GF-D8 (cell line): Measurements from ENCODE around the gene JSRP1.

Experiments used
- DNase-seq: peaks from one replicate; lab custom pipeline; 2025; lab: John Stamatoyannopoulos, UW

The JSRP1 gene

DNA sequence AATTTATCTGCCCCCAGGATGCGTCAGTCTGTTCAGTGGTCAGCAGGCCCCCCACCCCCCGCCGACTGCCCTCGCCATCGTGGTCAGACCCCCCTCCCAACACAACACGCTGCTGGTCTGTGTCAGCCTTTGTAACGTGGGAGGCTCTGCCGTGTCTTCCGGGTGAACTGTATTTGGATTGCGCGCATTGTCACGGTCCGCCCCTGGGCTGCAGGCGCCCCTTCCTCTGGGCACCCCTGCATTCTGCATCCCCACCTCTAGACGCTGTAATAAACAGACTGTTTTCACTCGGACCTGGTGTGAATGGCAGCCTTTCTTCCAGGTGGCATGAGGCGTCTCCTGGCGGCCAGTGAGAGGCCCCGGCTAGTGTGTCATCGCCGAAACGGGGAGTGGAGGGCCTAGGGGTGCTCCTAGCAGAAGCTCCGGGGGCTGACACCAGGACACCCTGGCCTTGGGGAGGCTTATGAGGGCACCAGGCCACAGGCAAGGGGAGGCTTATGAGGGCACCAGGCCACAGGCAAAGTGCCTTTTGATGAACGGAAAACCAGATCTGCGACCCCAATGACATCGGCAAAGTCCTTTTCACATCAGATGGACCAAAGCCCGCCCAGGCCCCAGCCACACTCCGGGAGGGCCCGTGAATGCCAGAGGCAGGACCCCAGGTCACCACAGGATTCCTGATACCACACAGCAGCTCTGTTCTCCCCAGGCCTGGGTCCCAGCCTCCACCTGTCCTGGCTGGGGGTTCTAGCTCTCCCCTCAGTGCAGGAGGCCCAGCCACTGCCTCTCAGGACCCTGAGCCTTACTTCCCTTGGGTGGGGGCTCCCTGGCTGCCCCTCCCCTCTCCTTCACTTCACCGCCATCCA, 23.7 kb downstream of the JSRP1 start:
- no peak for DNase-seq

DNA sequence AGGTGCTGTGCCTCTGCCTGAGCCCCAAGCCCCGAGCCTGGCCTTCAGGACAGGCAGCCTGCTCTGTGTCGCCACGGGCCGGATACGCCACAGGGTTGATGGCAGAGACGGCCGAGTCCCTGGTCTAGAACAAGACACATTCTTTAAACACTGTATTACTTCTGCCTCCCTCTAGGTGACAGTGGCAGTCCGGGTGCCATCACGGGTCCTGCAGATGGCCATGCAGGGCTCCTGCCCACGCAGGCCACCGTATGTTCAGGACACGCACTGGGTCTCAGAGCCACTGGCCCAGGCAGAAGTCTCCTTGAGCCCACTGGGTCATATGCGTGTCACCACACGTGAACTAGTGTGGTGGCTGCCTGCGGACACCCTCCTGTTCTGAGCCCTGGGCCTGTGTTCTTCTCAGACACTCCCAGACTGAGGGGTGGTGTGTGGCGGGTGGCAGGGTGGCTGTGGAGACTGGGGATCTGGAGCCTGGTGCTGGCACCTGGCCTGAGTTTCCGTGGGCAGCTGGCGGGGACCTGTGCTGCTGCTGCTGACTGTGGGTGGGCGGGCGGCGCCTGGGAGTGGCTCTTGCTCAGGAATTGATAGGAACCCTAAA, 24.5 kb downstream of the JSRP1 start:
- DNase-seq, result no peak

DNA sequence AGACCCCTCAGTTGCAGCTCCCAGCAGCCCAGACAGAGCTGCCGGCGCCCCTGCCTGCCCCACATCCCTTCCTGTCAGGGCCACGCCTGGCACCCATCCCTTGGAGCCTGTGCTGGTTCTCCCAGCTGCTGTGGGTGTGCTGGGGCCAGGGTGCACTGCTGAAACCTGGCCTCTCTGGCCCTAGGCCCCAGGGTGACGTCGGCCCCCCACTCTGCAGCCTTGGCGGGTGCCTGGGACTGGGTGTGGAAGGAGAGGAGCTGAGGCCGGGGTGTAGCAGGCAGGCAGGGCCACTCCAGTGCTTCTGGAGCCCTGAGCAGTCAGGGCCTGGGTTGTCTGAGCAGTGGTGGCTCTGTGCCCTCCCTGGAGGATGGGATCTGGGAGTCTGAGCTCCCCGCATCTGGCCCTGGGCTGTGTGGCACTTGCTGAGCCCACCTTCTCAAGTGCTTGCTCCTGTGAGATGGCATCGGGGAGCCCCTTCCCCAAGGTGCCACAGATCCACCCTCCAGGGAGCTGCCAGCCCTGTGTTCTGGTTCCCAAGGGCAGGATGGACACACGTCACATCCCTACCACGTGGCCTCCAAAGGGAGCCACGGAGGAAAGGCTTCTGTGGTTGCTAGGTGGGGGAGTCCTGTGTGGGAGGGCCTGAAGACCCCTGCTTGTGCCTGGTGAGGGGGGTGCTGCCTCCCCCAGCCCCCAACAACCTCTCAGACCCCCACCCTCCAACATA, 25.2 kb downstream of the JSRP1 start:
- DNase-seq, result no peak

DNA sequence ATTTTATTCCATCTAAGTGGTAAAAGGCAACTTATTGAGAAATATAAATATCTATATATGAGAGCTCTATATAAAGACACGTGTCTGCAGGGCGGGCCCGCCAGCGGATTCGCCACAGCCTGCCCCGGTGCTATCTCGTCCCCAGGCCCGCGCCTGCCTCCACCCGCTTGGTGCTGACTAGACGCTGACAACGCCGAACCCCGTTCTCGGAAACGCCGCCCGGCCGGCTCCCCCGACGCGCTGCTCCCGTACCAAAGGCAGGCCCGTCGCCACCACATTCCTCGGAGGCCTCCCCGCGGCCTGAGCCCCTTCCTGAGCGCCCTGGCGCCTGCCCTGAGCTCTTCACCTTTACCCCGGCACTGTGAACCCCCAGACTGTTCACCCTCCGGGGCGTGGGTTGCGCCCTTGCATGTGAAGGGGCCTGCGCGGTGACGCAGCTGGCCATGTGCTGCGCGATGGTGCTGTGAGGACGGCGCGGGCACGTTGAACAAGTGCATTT, 26.1 kb downstream of the JSRP1 start:
- DNase-seq, result no peak

DNA sequence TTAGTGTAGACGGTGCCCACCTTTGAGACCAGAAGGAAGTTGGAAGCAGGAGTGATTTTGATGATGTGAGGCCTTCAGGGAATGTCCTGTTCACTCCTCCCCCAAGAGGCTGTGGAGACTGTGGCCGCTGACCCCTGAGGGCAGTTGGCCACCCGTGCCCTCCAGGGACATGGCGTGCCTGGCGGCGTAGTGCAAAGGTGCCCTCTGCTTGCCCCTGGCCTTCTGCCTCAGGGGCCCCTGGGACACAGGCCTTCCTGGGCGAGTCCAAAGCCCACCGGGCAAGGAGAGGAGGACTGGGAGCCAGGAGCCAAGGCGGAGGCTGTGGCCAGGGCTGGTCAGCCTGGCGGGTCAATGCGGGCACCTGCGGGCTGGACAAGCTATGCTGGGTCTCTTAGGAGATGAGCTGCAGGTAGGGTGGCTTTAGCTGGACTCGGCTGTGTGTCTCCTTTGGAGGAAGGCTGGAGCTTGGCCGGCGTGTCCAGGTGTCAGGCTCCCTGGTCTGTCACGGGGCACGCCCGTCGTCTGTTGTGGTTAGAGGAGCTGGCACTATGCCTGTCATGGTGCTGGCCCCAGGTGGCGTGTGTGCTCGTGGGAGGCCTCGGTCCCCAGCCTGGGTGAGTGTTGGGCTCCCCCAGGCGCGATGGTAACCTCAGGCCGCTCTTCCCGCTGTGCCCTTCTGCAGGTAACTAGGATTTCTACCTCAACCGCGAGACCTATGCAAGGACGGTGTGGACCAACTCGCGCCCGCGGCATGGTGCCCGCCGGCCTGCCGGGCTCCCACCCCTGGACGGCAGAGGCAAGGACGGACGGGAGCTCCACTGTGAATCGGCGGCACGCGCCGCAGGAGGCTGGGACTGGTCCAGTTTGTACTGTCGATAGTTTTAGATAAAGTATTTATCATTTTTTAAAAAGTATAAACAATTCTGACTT, 26.8 kb downstream of the JSRP1 start:
- DNase-seq, result no peak

DNA sequence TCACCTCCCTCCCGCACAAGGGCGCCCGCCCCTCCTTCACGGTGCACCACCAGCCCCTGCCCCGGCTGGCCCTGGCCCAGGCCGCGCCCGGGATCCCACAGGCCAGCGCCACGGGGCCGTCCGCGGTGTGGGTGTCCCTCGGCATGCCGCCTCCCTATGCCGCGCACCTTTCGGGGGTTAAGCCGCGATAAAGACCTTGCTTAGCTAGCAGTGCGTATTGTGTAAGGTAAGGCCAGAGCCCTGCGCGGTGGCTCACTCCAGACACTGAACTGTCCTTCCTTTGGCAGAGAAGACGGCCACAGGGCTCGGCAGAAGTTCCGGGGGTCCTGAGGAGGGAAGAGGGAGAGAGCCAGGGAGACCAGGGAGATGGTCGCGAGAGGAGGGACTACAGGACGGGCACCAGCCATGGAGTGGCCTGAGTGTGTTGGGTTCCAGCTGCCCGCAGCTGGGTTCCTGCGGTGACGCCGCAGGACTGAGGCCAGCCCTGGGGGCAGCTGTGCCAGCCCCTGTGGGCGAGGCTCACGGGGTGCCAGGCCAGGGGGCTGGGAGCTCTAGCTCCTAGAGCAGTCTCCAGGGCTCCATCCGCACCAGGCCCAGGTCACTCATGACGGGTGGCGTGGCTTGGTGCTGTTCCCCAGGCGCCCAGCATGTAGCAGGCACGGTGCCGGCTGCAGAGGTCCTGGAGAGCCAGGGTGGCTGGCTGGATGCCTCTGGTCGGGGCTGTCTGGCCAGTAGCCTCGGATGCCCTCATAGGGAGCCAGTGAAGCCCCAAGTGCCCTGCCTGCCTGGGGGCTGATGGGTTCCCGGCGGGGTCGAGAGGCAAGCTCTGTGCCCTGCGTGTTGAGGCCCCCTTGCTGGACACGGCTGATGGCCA, 27.8 kb downstream of the JSRP1 start:
- DNase-seq, result no peak

DNA sequence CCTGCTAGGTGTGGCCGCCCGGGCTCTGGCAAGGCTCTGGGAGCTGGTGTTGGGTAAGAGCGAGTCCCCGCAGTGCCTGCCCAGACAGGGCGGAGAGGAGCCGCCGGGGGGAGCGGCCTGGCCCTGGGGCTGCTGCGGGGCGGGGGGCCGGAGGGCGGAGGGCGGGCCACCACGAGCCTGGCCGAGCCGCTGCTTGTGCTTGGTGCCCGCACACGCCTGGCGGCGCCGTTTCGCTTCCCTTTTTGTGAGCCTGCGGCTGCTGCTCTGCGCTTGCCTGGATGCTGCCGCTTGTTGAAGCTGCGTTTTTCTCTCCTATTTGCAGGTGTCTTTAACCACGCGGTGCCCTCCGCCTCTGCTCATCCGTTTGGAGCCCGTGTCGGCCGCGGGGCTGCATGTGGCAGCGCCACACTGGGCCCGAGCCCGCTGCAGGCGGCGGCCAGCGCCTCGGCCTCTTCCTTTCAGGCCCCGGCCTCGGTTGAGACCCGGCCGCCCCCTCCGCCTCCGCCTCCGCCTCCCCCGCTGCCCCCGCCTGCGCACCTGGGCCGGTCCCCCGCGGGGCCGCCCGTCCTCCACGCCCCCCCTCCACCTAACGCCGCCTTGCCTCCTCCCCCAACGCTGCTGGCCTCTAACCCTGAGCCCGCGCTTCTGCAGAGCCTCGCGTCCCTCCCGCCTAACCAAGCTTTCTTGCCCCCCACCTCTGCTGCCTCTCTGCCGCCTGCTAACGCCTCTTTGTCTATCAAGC, 28.6 kb downstream of the JSRP1 start:
- no peak for DNase-seq

DNA sequence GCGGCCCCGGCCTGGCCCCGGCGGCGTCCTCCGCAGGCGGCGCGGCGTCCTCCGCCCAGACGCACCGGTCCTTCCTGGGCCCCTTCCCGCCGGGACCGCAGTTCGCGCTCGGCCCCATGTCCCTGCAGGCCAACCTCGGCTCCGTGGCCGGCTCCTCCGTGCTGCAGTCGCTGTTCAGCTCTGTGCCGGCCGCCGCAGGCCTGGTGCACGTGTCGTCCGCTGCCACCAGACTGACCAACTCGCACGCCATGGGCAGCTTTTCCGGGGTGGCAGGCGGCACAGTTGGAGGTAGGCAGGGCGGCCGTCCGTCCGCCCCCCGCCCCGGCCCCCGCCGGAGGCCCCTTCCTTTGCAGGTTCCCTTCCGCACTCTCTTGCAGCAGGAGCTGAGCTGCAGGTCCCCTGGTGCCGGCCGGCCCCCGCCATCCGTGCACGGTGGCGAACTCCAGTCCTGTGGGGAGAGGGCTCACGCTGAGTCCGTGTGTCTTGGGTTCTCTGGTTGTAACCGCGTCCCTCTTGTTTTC, 29.3 kb downstream of the JSRP1 start:
- DNase-seq, result no peak

DNA sequence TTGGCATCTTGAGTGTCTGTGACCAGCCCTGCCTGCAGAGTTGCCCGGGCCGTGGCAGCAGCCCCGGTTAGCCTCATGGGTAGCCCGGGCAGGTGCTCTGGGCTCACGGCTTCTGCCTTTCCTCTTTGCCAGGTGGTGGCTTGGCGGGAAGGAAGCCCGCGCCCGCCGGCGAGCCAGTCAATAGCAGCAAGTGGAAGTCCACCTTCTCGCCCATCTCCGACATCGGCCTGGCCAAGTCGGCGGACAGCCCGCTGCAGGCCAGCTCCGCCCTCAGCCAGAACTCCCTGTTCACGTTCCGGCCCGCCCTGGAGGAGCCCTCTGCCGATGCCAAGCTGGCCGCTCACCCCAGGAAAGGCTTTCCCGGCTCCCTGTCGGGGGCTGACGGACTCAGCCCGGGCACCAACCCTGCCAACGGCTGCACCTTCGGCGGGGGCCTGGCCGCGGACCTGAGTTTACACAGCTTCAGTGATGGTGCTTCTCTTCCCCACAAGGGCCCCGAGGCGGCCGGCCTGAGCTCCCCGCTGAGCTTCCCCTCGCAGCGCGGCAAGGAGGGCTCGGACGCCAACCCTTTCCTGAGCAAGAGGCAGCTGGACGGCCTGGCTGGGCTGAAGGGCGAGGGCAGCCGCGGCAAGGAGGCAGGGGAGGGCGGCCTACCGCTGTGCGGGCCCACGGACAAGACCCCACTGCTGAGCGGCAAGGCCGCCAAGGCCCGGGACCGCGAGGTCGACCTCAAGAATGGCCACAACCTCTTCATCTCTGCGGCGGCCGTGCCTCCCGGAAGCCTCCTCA, 30.0 kb downstream of the JSRP1 start:
- no peak for DNase-seq

DNA sequence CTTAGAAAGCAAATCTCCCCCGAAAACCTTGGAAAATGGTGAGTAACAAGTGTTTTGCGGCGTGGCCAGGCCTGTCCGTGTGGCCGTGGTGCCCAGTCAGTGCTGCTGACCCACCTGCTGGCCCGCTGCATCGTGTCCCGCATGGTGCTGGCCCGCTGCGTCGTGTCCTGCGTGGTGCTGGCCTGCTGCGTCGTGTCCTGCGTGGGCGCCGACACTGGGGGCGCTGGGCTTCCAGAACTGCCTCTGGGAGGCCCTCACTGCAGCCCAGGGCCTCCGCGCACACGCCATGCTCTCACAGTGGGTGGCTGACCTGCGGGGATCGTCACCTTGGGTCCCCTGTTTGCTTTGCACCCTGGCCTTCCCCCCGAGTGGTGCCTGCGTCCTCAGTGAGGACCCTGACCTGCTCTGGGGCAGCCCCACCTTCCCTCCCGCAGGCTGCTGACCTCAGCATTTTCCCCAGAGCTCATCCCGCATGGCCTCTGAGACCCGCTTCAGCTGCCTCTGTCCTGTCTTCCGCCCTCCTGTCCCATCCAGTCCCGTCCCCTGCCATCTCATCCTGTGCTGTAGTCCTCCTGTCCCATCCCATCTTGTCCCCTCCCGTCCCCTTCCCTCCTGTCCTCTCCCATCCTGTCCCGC, 30.7 kb downstream of the JSRP1 start:
- no peak for DNase-seq

DNA sequence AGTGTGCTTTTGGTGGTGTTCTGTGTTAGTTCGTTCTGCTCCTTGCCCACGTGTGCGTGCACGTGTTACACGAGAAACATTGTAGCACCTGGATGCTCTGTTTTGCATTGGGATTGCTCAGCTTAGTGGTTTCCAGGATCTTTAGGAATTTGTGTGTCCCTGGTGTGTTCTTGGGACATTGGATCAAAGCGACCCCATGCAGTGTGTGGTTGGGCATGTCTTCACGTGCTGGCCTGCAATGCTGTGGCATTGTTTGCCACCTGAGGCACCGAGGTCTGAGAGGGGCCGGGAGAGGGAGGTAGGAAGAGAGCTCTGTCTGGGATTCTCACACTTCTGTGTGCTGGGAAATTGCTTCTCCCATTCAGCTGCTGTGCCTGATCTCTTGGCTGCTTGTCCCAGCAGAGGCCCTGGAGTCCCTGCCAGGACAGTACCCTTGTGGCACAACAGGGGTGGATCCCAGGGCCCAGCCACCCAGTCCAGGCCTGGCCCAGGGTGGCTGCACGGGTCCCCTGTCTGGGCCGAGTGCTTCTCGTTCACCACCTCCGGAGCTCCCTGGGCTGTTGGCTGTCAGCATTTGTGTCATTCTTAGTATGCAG, 31.4 kb downstream of the JSRP1 start:
- DNase-seq, result no peak

DNA sequence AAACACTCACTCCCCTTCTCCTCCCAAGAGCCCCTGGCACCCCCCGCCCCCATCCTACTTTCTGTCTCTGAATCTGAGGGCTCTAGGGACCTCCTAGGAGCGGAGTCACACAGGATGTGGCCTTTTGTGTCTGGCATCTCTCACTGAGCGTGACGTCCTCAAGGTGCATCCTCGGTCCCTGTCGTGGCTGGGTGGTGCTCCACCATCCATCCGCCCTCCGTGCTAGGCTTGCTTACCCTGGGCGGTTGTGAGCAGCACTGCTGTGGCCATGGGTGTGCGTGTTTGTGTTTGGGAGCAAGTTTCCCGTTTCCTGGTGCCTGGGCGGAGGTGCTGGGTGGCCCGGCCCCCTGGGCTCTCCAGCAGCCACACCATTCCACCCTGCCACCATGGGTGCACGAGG, 32.3 kb downstream of the JSRP1 start:
- no peak for DNase-seq

DNA sequence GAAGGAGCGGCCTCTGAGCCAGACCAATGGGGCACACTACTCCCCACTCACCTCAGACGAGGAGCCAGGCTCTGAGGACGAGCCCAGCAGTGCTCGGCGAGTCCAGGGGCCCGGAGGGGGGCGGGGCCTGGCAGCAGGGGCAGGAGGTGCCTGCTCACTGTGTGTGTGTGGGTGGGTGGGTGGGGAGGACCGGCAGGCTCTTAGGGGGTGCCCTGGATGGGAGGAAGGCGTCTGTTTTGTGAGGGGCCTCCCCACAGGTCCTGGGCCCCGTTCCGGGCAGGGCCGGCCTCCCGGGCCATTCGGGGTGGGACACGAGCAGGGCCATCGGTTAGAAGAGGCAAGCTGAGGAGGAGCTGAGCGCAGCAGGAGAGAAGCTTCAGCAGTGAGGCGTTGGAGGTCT, 32.8 kb downstream of the JSRP1 start:
- DNase-seq, result no peak

DNA sequence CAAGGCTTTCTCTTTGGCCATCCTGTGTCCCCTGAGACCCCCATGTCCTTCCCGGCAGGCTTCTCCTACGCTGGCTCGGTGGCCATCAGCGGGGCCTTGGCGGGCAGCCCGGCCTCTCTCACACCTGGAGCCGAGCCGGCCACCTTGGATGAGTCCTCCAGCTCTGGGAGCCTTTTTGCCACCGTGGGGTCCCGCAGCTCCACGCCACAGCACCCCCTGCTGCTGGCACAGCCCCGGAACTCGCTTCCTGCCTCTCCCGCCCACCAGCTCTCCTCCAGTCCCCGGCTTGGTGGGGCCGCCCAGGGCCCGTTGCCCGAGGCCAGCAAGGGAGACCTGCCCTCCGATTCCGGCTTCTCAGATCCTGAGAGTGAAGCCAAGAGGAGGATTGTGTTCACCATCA, 34.3 kb downstream of the JSRP1 start:
- no peak for DNase-seq

DNA sequence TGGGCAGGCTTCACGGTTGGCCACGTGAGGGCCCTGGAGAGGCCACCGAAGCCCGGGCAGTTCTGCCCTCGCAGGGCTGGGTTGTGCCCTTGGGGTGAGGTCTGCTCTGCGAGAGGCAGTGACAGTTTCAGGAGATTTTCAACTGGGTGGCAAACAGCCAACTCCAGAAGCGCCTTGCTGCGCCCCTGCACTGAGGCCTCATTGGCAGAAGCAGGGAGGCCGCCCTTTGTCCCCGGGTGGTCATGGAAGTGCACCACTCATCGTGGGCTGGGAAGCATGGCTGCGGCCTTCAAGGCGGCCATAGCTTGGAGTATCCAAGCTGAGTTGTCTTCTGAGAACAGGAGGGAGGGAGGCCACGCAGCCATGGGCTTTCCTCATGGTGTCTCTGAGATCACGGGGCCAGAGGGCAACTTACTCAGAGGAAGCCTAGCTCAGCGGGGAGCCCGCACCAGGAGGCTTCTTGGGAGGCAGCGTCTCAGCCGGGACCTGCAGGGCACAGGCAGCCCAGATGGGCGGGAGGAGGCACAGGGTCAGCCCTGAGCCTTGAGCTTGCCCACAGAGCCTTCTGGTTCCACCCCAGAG, 34.9 kb downstream of the JSRP1 start:
- DNase-seq, result no peak

DNA sequence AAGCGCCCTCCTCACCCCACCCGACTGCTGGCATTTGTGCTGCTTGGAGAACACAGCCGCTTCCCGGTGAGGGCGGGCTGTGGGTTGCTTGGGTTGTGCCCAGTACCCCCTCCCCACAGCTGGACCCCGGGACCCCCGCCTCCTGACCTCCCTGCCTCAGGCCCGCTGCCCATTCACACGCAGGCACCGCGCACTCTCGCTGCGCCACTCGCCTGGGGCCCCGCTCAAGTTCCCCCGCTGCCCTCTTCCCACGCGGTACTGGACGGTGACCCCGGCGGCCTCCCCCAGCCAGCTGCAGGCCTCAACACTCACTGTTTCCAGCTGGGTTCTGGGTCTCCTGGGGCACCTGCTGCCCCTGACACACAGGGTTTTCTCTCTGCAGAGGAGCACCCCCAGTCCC, 36.5 kb downstream of the JSRP1 start:
- DNase-seq, result no peak

DNA sequence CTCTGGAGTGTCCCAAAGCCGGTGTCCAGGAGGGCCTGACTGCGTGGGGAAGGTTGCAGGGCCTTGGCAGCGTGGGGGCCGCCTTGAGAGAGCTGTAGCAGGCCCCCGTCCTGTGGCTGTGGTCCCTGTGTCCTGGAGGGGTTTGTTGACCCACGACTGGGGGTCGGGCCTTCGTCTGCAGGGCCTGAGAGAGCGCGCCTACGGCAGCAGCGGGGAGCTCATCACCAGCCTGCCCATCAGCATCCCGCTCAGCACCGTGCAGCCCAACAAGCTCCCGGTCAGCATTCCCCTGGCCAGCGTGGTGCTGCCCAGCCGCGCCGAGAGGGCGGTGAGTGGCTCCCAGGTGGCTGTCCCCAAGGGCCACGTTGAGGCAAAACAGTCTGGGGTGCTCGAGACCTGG, 38.6 kb downstream of the JSRP1 start:
- no peak for DNase-seq
